SHP77 treated with DMSO at 0.1 percent for 48 hours (cell line): Measurements from ENCODE around the gene FDXR.
"Not testable (repeated sequence)": the region's sequence is repeated elsewhere in the genome, so short reads cannot be mapped to it uniquely, and the experiment has no call there.

ENCODE experiments used
- DNase-seq: peaks from one replicate; lab custom pipeline; 2025; lab: John Stamatoyannopoulos, UW

Gene FDXR

GRCh38 chr17:74872313-74873036, at the start of gene FDXR:
TSS of gene FDXR (minus strand) at chr17:74872994. CDS start at chr17:74872944, 50 bp downstream.
- no peak for DNase-seq

GRCh38 chr17:74922172-74922571, 49.4 kb upstream of the FDXR start:
- DNase-seq, result no peak

- DNase-seq, result no peak
Observed at GRCh38 chr17:74921769-74922168, 49.0 kb upstream of the FDXR start.

GRCh38 chr17:74921026-74921681, 48.4 kb upstream of the FDXR start:
- DNase-seq, result no peak

- no peak for DNase-seq
Observed at GRCh38 chr17:74920642-74921025, 47.8 kb upstream of the FDXR start.

GRCh38 chr17:74920306-74920620, 47.5 kb upstream of the FDXR start:
- no peak for DNase-seq

GRCh38 chr17:74919440-74920305, 46.9 kb upstream of the FDXR start:
- no peak for DNase-seq

GRCh38 chr17:74918906-74919305, 46.1 kb upstream of the FDXR start:
- no peak for DNase-seq

- DNase-seq, result no peak
Observed at GRCh38 chr17:74917430-74917829, 44.6 kb upstream of the FDXR start.

GRCh38 chr17:74916851-74917199, 44.0 kb upstream of the FDXR start:
- no peak for DNase-seq

GRCh38 chr17:74916136-74916850, 43.5 kb upstream of the FDXR start:
- no peak for DNase-seq

- DNase-seq, result not testable (repeated sequence)
Observed at GRCh38 chr17:74911423-74911822, 38.6 kb upstream of the FDXR start.

- DNase-seq, result not testable (repeated sequence)
Observed at GRCh38 chr17:74909097-74909496, 36.3 kb upstream of the FDXR start.

GRCh38 chr17:74907012-74907411, 34.2 kb upstream of the FDXR start:
- DNase-seq, result no peak

GRCh38 chr17:74906214-74906793, 33.5 kb upstream of the FDXR start:
- DNase-seq, result not testable (repeated sequence)

GRCh38 chr17:74904687-74905409, 32.1 kb upstream of the FDXR start:
- no peak for DNase-seq

- DNase-seq, result no peak
Observed at GRCh38 chr17:74903671-74904070, 30.9 kb upstream of the FDXR start.

- no peak for DNase-seq
Observed at GRCh38 chr17:74903034-74903433, 30.2 kb upstream of the FDXR start.

- no peak for DNase-seq
Observed at GRCh38 chr17:74901353-74902135, 28.8 kb upstream of the FDXR start.

- DNase-seq, result no peak
Observed at GRCh38 chr17:74900208-74900607, 27.4 kb upstream of the FDXR start.
